GM12878 (cell line): ENCODE results near the gene NOL12.

Experiments used
- FOXK2 ChIP-seq: fragments of 450-650 bp; IDR thresholded peaks from 2 replicates; pipeline ENCODE4 v1.6.1; 2017; ENCODE audit warnings: mild to moderate bottlenecking, moderate library complexity
- YY1 ChIP-seq: IDR thresholded peaks from 2 replicates; pipeline ENCODE4 v1.6.1; 2011; ENCODE audit warnings: low read depth, mild to moderate bottlenecking, low read length
- TF ChIP-seq, protein P1 (sequence below): fragments of 450-650 bp; IDR thresholded peaks from 2 replicates; pipeline ENCODE4 v1.6.1; 2017; ENCODE audit warnings: mild to moderate bottlenecking
- TF ChIP-seq, protein P2 (sequence below), 3 experiments: IDR thresholded peaks in 2 of 3; conservative IDR thresholded peaks in 1 of 3; 2 replicates each; pipeline ENCODE4 v1.5.1; 2011; ENCODE audit warnings: low read depth in 3 of 3, low read length in 3 of 3, mild to moderate bottlenecking in 3 of 3, control low read depth in 2 of 3, moderate library complexity in 2 of 3, inconsistent platforms in 1 of 3, mixed read lengths in 1 of 3; ENCODE audit not compliant: control insufficient read depth in 2 of 3, insufficient read depth in 1 of 3; ENCODE audit errors: extremely low read depth in 1 of 3

DNA sequence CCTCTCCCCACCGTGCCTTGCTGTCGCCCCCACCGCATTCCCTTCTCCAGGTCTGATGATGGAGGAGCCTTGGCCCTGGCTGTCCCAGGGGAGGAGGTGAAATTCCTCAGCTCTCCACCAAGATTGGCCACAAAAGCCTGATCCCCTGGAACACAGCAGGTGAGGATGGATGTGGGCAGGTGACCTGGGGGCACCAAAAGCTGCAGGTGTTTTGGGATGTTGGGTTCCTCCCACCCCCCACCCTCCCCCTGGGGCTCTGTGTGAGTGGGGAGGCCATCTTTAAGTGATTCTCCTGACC, 11.3 kb downstream of the NOL12 start:
- TF ChIP-seq, protein P1, sequence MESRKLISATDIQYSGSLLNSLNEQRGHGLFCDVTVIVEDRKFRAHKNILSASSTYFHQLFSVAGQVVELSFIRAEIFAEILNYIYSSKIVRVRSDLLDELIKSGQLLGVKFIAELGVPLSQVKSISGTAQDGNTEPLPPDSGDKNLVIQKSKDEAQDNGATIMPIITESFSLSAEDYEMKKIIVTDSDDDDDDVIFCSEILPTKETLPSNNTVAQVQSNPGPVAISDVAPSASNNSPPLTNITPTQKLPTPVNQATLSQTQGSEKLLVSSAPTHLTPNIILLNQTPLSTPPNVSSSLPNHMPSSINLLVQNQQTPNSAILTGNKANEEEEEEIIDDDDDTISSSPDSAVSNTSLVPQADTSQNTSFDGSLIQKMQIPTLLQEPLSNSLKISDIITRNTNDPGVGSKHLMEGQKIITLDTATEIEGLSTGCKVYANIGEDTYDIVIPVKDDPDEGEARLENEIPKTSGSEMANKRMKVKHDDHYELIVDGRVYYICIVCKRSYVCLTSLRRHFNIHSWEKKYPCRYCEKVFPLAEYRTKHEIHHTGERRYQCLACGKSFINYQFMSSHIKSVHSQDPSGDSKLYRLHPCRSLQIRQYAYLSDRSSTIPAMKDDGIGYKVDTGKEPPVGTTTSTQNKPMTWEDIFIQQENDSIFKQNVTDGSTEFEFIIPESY: no peak
- TF ChIP-seq FOXK2 (no peak), YY1 (no peak)
- TF ChIP-seq, protein P2, sequence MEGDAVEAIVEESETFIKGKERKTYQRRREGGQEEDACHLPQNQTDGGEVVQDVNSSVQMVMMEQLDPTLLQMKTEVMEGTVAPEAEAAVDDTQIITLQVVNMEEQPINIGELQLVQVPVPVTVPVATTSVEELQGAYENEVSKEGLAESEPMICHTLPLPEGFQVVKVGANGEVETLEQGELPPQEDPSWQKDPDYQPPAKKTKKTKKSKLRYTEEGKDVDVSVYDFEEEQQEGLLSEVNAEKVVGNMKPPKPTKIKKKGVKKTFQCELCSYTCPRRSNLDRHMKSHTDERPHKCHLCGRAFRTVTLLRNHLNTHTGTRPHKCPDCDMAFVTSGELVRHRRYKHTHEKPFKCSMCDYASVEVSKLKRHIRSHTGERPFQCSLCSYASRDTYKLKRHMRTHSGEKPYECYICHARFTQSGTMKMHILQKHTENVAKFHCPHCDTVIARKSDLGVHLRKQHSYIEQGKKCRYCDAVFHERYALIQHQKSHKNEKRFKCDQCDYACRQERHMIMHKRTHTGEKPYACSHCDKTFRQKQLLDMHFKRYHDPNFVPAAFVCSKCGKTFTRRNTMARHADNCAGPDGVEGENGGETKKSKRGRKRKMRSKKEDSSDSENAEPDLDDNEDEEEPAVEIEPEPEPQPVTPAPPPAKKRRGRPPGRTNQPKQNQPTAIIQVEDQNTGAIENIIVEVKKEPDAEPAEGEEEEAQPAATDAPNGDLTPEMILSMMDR (IDR thresholded peaks at IDR 0.05 in 2 of 3, conservative IDR thresholded peaks at IDR 0.05 in 1 of 3; ENCODE audit: control insufficient read depth in 2 of 3, extremely low read depth in 1 of 3, insufficient read depth in 1 of 3, low read depth in 3 of 3, low read length in 3 of 3): no peak
